Fibroblast of skin of right quadriceps (primary cell): ENCODE measurements around the gene COA8.
"Not testable (repeated sequence)": the region's sequence is repeated elsewhere in the genome, so short reads cannot be mapped to it uniquely, and the experiment has no call there.

ENCODE experiments used
- DNase-seq: peaks from one replicate; pipeline ENCODE4 v3.0.0-alpha.2; 2013

The COA8 gene

DNA sequence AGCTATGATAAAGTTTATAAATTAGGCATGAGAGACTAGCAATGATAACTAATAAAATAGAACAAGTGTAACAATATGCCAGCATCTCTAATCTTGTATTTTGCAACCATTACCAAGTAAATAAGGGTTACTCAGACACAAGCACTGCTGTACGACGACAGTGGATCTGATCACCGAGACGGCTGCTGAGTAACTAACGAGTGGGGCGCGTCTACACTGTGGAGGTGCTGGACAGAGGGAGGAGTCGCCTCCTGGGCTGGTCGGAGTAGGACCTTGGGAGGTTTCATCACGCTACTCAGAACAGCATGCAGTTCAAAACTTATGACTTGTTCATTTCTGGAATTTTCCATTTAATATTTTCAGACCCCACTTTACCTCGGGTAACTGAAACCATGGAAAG is 18.4 kb downstream of the COA8 start:
- DNase-seq, result no peak

DNA sequence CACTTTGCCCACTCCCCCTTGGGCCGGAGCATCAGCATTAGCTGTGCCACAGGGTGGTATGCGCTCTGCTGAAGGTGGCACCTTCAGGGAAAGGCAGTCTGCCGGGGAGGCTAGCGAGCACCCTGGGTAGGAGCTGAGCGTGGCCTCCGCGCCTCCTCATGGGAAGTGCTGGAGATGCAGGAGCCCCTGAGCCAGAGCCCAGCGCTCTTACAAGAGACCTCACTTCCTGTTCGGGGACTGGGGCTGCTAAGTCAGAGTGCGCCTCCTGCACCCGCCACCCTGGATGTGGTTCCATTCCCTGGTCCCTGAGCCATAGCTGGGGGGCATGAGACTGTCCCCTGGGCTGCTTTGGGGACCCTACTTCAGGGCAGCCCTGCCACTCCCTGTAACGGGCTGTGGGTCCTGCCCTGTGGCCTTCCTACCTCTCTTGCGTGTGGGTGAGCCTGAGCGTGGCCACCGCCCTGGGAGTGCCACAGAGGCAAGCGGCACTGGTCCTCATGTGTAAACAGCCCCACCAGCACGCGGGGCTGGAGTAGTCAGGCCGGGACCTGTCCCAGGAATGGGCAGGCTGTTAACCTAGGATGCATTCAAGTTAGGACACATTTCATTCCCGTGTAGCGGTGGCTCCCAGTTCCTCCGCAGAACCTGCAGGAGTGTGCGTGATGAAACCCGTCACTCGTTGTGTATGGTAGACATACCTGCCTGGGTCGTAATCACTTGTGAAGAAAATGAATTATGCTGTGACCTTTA is 19.4 kb downstream of the COA8 start:
- no peak for DNase-seq

DNA sequence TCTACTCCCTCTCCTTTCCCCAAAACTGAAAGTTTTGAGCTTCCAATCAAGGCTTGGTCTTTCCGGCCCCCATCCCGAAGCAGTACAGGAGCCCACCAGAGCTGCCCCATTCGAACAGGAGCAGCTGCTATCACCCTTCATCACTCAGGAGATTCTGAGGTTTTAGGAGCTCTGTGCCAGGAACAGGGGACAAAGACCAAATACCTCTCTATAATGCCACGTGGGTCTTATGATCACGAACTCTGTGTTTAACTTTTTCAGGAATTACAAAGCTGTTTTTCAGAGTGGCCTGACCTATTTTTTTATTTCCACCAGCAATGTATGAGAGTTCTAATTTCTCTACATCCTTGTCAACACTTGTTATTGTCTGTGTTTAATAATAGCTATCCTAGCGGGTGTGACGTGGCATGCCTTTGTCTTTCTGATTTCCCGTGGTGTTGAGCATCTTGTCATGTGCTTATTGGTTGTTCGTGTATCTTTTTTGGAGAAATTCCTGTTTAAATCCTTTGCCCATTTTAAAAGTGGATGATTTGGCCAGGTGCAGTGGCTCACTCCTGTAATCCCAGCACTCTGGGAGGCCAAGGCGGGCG is 21.7 kb downstream of the COA8 start:
- no peak for DNase-seq

DNA sequence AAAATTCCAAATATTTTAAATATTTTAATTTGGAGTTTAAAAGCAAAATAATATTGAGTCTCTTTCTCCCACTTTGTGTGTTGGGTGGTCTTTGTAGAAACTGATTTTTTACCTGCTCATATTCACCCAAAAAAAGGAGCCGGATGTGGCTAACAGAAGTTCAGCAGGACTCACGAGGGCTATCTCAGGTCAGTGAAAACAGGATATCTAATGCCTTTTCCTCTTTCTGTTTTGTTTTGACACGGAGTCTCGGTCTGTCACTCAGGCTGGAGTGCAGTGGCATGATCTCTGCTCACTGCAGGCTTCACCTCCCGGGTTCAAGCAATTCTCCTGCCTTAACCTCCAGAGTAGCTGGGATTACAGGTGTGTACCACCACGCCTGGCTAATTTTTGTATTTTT is 30.8 kb downstream of the COA8 start:
- no peak for DNase-seq

DNA sequence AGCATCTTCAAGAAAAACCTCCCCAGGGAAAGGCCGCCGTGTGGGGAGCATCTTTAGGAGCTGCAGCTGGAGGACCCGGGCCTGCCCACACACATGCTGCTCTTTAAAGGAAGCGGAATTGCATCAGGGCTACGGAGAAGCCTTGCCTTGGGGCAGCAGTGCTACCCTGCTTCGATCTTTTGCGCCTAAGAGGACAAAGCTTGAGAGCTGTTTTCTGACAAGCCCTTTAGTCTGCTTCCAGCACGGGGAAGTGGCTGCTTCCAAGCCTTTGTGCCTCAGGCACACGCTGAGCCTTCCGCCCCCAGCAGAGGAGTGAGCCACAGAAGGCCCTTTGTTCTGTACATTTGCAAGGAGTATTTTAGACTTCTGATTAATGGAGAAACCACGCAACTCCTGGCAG is 31.5 kb downstream of the COA8 start:
- DNase-seq, result peak; percentile 36

DNA sequence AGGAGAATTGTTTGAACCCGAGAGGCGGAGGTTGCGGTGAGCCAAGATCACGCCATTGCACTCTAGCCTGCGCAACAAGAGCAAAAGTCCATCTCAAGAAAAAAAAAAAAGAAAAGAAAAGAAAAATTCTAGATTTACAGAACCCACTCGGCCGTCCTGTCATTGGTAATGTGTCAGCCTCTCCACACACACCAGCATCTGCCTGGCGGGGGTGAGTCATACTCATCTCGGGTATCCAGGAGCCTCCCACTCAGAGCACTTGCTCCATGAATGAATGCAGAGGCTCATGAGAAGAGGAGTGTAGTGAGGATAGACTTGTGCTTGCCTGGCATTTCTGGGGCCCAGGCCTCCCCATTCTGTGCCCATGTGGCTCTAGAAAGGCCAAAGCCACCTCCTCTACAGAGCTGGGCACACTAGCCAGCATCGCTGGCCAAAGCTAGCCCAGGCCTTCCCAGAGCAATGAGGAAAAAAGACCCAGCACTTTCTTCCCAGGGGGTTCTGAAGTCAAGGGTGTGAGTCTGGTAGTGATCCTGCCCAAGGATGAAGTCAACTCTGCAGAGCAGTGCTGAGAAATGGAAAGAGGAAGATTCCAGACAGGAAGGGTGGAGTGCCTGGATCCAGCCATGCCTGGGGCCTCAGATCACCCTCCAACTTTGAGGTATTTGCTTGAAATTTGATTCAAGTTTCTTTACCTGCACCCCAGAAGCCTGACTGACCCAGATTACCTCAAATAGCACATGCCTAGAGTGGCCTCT is 35.0 kb downstream of the COA8 start:
- DNase-seq, result peak; percentile 80

DNA sequence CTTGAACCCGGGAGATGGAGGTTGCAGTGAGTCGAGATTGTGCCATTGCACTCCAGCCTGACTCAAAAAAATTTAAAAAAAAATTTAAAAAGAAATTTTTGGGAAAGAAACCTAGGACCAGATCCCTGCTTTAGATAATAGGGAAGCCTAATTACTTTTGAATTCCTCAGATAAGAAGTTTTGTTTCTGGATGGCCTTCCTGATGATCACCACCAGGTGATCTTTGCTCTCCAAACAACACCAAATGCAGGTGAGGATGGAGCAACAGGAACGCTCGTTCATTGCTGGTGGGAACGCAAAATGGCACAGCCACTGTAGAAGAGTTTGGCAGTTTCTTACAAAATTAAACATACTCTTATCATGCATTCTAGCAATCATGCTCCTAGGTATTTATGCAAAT is 37.7 kb downstream of the COA8 start:
- DNase-seq, result no peak

DNA sequence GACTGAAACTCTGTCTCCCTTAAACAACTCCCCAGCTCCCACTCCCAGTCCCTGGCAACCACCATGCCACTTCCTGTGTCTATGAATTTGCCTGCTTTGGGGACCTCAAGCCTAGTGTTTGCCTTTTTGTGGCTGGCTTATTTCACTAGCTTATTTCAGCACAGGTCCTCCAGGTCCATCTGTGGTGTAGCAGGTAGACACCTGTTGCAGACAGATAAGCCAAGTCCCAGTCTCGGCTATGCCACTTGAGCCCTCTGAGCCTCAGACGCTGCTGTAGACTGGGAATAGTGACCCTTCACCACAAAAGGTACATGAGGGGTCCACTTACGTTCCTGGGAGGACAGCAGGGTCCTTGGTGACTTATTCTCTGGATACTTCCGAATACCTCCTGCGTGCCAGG is 41.9 kb downstream of the COA8 start:
- DNase-seq, result no peak

DNA sequence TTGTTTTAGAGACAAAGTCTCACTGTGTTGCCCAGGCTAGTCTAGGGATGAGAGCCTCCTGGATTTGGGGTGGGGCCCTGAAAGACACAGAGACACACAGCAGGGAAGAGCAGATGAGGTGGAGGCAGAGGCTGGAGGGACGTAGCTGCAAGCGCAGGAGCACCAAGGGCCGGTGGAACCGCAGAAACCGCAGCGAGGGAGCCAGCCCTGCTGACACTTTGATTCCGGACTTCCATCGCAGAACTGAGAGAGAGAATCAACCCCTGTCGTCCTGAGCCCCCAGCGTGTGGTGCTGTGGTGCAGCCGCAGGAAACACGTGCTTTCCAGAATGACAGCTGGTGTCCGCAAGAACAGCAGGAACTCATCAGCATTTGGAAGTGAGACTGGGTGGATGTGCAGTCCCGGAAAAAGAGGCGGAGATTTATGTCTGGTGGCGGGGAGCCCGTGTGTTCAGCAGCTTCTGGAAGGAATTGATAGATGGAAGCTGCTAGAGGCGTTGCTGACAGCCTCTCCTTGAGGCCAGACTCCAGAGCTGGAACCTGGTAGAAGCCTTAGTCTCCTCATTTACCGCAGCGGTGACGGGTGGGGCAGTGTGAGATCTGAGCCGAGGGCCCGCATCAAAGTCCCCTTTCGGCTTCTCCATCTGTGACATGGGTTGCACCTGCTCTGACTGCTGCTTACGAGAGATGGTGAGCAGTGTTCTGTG is 44.4 kb downstream of the COA8 start:
- peak; percentile 93 for DNase-seq

DNA sequence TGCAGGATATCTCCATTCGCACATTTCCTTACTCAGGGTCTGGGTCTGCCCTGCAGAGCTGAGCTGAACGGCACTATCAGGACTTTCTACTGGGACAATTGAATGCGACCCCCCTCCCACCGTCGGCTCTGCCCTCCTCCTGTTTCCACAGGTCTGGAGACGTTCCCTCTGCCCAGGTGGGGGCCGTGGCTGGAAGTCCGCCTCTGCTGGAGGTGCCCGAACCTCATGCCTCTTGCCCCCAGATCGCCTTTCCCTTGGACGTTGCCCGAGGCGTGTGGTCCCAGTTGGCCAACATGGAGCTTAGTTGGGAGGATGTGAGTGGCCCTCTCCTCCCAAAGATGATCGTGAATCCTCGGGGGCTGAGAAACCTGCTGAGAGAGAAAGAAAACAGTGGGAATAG is 45.1 kb downstream of the COA8 start:
- no peak for DNase-seq

DNA sequence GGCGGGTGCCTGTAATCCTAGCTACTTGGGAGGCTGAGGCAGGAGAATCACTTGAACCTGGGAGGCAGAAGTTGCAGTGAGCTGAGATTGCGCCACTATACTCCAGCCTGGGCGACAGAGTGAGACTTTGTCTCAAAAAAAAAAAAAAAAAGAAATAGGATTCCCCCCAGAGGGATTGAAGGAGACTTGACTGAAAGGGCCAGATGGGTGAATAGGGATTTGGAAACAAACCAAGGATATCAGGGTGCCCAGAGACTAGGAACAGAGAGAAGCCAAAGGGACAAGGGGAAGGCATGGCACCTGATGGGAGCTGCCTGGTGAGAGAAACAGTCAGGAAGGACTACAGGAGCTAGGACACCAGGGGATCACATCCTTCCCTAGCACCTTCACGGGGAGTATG is 46.3 kb downstream of the COA8 start:
- DNase-seq, result not testable (repeated sequence)

DNA sequence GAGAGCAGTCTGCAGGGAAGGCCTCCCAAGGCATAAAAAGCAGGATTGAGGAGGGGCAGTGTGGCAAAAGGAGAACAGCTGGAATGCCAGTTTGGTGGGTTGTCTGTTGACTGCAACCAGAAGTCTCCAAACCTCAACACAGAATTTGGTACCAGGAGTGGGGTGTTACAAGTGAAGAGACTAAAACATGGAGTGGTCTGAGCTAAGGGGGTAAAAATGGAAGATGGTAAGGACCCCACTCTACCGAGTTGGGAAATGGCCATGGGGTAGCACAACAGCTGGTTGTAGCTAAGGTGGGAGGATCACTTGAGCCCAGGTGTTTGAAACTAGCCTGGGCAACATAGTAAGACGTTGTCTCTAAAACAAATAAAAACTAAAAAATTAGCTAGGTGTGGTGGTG is 48.5 kb downstream of the COA8 start:
- DNase-seq, result no peak

DNA sequence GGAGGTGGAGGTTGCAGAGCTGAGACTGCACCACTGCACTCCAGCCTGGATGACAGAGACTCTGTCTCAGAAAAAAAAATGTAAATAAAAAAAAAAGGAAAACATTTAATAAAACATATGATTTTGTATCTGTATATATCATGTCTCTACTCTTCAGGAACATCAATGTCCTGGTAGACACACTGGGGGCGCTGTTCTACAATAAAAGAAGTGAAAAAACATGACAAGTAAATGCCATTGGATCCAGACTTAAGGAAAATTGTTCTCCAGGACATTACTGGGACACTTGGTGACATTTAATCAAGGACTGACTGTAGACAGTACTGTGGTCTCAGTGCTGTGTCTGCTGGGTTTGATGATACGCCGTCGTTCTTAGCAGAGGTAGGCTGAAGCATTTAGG is 50.8 kb downstream of the COA8 start:
- no peak for DNase-seq

DNA sequence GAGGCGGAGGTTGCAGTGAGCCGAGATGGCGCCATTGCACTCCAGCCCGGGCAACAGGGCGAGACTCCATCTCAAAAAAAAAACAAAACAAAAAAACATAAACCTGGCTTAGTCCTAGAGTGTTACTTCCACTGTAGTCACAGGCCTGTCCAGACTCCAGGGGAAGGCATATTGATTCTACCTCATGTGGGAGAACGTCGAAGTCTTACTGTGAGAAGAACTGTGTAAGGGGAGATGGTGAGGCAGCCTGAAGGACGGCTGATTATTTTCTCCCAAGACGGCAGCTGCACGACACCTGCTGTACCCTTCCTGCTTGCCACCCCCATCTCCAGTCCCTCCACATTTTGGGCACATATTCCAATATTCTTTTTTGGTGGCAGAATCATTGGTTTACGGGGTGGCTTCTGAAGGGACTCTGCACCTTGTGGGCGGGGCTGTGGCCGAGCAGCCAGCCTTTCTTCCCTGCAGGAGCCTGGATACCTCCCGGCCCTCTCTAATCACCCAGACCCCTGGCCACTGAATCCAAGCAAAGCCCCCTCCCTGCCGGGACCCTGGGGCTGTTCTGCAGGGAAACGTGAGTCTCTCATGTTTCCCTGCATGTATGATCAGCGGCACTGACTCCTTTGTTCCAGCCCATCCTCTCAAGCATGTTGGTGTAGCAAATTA is 54.0 kb downstream of the COA8 start:
- no peak for DNase-seq

DNA sequence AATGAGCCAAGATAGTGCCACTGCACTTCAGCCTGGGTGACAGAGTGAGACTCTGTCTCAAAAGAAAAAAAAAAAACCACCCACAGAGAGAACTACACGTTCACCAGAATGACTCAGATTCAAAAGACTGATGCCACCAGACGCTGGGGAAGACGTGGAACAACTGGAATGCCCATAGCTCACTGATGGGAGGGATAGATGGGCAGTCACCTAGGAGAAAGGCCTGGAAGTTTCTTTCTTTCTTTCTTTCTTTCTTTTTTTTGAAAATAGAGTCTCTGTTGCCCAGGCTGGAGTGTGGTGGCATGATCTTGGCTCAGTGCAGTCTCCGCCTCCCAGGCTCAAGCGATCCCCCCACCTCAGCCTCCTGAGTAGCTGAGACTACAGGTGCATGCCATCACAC is 56.3 kb downstream of the COA8 start:
- no peak for DNase-seq

DNA sequence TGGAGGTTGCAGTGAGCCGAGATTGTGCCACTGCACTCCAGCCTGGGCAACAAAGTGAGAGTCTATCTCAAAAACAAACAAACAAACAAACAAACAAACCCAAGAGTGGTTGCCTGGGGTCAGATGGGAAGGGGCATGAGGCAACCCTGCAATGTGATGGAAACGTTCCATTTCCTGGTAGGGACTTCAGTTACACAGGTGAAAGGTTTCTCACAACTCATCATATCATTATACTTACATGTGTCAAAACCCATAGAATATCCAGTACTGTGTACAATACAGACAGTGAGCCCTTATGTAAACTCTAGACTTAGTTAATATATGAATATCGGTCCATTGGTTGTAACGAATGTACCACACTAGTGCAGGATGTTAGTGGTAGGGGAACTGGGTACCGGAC is 59.1 kb downstream of the COA8 start:
- no peak for DNase-seq

DNA sequence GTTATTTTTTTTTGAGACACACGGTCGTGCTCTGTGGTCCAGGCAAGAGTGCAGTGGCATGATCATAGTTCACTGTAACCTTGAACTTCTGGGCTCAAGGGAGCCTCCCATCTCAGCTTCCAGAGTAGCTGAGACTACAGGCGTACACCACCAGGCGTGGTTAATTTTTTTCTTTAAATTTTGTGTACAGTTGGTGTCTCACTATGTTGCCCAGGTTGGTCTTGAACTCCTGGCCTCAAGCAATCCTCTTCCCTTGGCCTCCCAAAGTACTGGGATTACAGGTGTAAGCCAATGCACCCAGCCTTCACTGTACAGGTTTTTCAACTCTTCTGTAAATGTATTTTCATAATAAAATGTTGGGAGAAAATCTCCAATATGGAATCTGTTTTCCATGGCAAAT is 60.5 kb downstream of the COA8 start:
- no peak for DNase-seq

DNA sequence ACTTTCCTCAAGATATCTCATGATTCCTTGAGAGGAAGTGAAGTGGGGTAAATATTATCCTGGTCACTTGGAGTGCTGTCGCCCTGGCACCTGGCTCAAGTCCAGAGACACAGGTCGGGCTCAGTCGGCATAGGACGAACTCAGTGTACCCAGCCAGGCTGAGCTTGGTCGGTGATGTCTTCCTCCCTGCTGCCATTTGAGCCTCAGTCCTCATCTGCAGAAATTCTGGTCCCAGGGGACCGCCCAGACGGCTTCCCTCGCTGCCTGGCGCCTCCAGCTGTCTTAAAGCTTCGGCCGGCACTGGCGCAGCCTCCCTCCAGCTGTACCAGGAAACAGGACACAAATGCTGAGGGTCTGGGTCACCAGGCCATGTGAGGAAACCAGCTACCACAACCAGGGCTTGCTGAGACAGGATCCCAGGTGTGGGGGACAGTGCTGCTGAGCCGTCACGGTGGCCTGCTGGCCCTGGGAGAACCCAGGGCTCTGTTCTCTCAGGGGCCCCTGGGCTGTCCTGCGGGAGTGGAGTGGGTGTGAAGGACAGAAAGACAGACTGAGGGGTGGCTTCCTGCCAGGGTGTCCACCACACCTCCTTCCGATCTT is 61.2 kb downstream of the COA8 start:
- DNase-seq, result no peak

DNA sequence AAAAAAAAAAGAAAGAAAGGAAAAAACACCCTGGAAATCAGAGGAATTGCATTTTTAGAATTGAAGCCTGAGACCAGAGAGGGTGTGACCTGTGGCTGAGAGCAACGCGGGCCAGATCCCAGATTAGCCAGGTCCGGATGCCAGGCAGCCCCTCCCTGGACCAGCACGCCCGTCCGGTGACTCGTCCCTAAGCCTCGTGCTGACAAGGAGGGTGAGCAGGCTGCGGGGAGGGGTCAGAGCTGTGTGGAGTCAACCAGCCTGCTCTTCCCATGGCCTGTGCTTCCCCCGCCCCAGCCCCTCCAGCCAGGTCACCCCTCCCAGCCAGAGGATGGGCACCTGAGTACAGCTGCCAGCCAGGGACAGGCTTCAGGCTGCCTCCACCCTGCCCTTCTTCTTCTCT is 62.1 kb downstream of the COA8 start:
- DNase-seq, result peak; percentile 56

DNA sequence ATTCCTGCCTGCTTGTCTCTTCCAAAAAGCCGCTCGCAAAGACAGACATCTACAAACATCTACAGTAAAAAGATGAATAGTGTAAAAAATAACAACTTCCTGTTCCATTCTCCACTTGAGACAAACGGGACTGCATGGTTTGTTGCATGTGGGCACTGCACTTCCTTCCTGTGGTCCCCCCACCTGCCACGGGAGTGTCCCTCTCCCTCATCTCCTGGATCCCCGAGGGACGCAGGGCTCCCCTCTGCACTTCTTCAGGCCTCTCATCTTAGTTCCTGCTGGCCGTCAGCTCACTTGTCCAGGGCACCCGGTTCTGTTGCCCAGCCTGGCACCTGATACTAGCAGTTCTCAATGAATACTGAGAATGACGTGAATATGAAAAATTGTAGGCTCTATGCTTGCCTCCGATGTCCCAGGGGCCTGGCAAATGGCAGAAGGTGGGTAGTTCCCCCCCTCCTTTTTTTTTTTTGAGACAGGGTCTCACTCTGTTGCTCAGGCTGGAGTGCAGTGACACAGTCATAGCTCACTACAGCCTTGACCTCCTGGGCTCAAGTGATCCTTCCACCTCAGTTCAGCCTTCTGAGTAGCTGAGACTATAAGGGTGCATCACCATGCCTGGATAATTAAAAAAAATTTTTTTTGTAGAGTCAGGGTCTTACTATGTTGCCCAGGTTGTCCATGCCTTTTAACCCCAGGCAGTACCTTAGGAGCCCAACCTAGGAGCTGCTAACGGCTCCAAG is 62.8 kb downstream of the COA8 start:
- DNase-seq, result no peak

DNA sequence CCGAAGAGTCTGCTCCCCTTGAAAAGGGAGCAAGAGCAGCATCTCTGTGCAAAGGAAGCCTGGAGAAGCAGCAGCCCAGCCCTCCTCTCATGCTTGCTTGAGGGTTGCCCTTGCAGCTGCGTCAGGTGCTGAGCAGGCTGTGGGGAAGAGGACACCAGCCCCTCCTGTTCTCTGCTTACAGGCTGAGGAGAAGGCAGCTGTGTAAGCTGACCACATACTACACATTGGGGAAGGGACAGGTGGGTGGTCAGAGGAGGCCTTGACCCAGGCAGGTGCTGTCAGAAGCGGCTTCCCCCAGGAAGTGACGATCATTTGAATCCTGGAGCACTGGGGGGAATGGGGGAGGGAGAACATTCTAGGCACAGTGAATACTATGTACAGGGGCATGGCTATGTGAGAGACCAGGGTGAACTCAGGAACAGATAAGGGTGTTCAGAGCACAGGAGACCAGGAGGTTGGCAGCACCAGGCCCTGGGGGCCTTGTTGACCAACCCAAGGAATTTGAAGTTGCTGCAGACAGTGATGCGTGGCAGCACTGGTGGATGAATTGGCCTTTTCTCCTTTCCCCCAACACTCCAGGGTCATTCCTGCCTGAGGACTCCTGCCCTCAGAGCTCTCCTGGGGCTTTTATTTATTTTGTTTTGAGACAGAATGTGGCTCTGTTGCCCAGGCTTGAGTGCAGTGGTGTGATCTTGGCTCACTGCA is 63.5 kb downstream of the COA8 start:
- no peak for DNase-seq
